LNCaP clone FGC (cell line): ENCODE measurements around the gene NFE2L1.
A peak's percentile ranks its signal among the peaks of the same experiment; 100 is the strongest.
"Not testable (repeated sequence)": the region's sequence is repeated elsewhere in the genome, so short reads cannot be mapped to it uniquely, and the experiment has no call there.

Experiments used
- DNase-seq: peaks from one replicate; pipeline ENCODE4 v3.0.0-alpha.2; 2011; ENCODE audit warnings: low read depth
- H3K4me3 ChIP-seq: 2 replicates; pipeline ENCODE4 v1.5.1; 2011; ENCODE audit warnings: mild to moderate bottlenecking, low read depth, low read length, control low read depth
- CTCF ChIP-seq: IDR thresholded peaks from 2 replicates; pipeline ENCODE4 v1.5.1; 2012; ENCODE audit warnings: mild to moderate bottlenecking; ENCODE audit not compliant: control insufficient read depth, insufficient read depth; ENCODE audit errors: extremely low read depth

Gene NFE2L1, protein sequence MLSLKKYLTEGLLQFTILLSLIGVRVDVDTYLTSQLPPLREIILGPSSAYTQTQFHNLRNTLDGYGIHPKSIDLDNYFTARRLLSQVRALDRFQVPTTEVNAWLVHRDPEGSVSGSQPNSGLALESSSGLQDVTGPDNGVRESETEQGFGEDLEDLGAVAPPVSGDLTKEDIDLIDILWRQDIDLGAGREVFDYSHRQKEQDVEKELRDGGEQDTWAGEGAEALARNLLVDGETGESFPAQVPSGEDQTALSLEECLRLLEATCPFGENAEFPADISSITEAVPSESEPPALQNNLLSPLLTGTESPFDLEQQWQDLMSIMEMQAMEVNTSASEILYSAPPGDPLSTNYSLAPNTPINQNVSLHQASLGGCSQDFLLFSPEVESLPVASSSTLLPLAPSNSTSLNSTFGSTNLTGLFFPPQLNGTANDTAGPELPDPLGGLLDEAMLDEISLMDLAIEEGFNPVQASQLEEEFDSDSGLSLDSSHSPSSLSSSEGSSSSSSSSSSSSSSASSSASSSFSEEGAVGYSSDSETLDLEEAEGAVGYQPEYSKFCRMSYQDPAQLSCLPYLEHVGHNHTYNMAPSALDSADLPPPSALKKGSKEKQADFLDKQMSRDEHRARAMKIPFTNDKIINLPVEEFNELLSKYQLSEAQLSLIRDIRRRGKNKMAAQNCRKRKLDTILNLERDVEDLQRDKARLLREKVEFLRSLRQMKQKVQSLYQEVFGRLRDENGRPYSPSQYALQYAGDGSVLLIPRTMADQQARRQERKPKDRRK

GRCh38 chr17:48047741-48048383, at the start of gene NFE2L1:
TSS of gene NFE2L1 (plus strand) at chr17:48048359. CDS start at chr17:48051119, 2,760 bp downstream.
- no peak for TF ChIP-seq CTCF

GRCh38 chr17:47999582-47999981, 48.6 kb upstream of the NFE2L1 start:
- H3K4me3 ChIP-seq, result no peak overlapping the region
- TF ChIP-seq CTCF, result no peak
- no peak for DNase-seq

More at GRCh38 chr17:48047741-48048383, at the start of gene NFE2L1:
- DNase-seq, result peak; percentile 100
- peak within 1 kb of the TSS; percentile 88 for H3K4me3 ChIP-seq

GRCh38 chr17:48001197-48001596, 47.0 kb upstream of the NFE2L1 start:
- no peak for DNase-seq
- H3K4me3 ChIP-seq, result no peak overlapping the region
- TF ChIP-seq CTCF, result no peak

DNA sequence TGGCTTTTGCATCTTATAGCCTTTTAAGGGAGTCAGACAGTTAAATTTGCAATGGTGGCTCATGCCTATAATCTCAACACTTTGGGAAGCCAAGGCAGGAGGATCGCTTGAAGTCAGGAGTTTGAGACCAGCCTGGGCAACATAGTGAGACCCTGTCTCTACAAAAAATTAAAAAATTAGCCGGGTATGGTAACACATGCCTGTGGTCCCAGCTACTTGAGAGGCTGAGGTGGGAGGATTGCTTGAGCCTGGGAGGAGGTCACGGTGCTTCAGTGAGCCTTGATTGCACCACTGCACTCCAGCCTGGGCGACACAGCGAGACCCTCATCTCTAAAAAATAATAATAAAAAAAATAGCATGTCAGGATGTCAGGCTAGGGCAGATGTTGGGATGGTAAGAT, 46.5 kb upstream of the NFE2L1 start:
- H3K4me3 ChIP-seq, DNase-seq: not testable (repeated sequence)

DNA sequence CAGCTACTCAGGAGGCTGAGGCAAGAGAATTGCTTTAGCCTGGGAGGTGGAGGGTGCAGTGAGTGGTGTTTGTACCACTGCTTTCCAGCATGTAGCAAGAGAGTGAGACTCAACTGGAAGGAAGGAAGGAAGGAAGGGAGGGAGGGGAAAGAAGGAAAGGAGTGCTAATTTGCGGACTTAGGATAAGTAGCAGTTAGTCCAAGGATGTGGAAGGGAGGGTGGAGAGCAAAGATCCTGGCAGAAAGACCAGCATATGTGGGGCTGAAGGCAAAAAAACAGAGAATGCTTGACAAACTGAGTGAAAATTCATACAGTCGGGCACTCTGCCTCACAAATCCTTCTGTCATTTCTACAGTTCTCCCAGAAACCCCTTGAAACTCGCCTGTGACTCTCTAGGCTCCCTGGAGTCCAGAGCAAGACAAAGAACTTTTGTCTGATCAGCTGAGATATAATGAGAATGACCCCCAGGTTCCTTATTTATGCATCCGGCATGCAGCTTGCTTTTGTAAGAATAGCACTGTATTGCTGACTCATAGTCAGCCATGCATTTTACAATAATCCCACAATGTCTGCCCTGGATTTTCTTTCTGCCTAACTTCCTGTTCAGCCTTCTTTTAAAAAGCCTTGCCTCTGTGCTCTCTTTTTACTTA, 45.8 kb upstream of the NFE2L1 start:
- TF ChIP-seq CTCF, result no peak
- no peak overlapping the region for H3K4me3 ChIP-seq
- DNase-seq, result no peak

DNA sequence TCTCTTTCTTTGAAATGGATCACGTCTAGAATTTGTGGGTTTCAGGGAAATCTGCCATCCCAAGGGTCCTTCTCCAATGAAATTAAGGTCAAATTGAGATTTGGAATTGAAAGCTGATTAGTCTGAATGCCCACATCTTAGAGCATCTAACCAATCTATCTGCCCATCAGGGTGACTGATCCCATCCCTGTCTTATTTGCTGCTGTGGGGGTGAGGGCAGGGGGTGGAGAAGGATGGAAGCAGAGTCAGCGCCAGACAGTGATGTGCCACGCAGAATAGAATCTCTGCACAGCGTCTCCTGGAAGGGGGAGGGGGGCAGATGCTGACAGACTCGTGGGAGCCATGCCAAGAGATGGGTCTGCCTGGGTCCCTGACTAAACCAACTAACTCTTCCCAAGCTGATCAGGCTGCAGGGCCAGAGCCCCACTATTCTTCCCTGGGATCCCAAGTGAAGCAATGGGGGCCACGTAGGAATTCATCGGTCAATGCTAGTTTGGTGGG, 45.2 kb upstream of the NFE2L1 start:
- no peak for DNase-seq
- H3K4me3 ChIP-seq, result no peak overlapping the region
- no peak for TF ChIP-seq CTCF
